Common myeloid progenitor, CD34-positive (primary cell): Measurements from ENCODE around the gene LTA4H.
A peak's percentile ranks its signal among the peaks of the same experiment; 100 is the strongest.

Experiments
- CTCF ChIA-PET: fragments of 350-600 bp; sonication (Branson Sonifier 250); formaldehyde crosslinking; loops from one replicate; lab custom pipeline; 2021; ENCODE audit warnings: antibody characterized with exemption; lab: Charles Lee
- POLR2A ChIA-PET: fragments of 350-600 bp; sonication (Branson Sonifier 250); formaldehyde crosslinking; loops from one replicate; lab custom pipeline; 2021; ENCODE audit warnings: antibody characterized with exemption; lab: Charles Lee
- DNase-seq, 3 donors: peaks; one replicate each; pipeline versions ENCODE4 v3.0.0 to v3.0.0-alpha.2; 2013
- H3K27ac ChIP-seq, 2 experiments: 1 replicate in 1 of 2; 2 replicates in 1 of 2; pipeline ENCODE4 v1.7.0; 2013; ENCODE audit warnings: inconsistent platforms in 2 of 2, low read length in 2 of 2, mild to moderate bottlenecking in 2 of 2, low read depth in 1 of 2, moderate library complexity in 1 of 2; ENCODE audit not compliant: severe bottlenecking in 2 of 2, insufficient read depth in 1 of 2, poor library complexity in 1 of 2
- H3K27me3 ChIP-seq, 5 experiments: replicated peaks in 2 of 5; 1 replicate in 3 of 5; 2 replicates in 2 of 5; pipeline versions ENCODE4 v1.6.1 to v1.7.0; 2013; ENCODE audit warnings: low read length in 4 of 5, mild to moderate bottlenecking in 2 of 5, moderate library complexity in 2 of 5, inconsistent platforms in 1 of 5; ENCODE audit not compliant: insufficient read depth in 5 of 5, control insufficient read depth in 4 of 5
- H3K36me3 ChIP-seq, 4 experiments: 1 replicate in 2 of 4; 2 replicates in 2 of 4; pipeline versions ENCODE4 v1.6.1 to v1.7.0; 2013; ENCODE audit warnings: low read length in 3 of 4, control low read depth in 1 of 4, mild to moderate bottlenecking in 1 of 4; ENCODE audit not compliant: control insufficient read depth in 4 of 4, insufficient read depth in 4 of 4
- H3K4me1 ChIP-seq, 4 experiments: 1 replicate in 3 of 4; 2 replicates in 1 of 4; pipeline versions ENCODE4 v1.6.1 to v1.7.1; 2013; ENCODE audit warnings: low read length in 3 of 4, mild to moderate bottlenecking in 3 of 4, control low read depth in 1 of 4, inconsistent platforms in 1 of 4, moderate library complexity in 1 of 4; ENCODE audit not compliant: control insufficient read depth in 4 of 4, insufficient read depth in 4 of 4; ENCODE audit errors: control extremely low read depth in 1 of 4
- H3K4me3 ChIP-seq, 7 experiments: 1 replicate in 4 of 7; 2 replicates in 3 of 7; pipeline versions ENCODE4 v1.5.1 to v1.7.0; 2013; ENCODE audit warnings: mild to moderate bottlenecking in 7 of 7, low read length in 6 of 7, moderate library complexity in 6 of 7, inconsistent platforms in 2 of 7, low read depth in 2 of 7, control low read depth in 1 of 7; ENCODE audit not compliant: insufficient read depth in 4 of 7, control insufficient read depth in 1 of 7; ENCODE audit errors: extremely low read depth in 1 of 7
- H3K9me3 ChIP-seq, 5 experiments: 1 replicate in 4 of 5; 2 replicates in 1 of 5; pipeline versions ENCODE4 v1.6.1 to v1.7.1; 2013; ENCODE audit warnings: low read length in 4 of 5, mild to moderate bottlenecking in 2 of 5, inconsistent platforms in 1 of 5, low read depth in 1 of 5, moderate library complexity in 1 of 5; ENCODE audit not compliant: control insufficient read depth in 4 of 5, insufficient read depth in 2 of 5; ENCODE audit errors: control extremely low read depth in 1 of 5
- WGBS: methylation state at CpG from one replicate; pipeline ENCODE4 v1.1.5; 2013; ENCODE audit not compliant: insufficient coverage; 5-methylcytosine and 5-hydroxymethylcytosine counted together

Gene LTA4H

DNA sequence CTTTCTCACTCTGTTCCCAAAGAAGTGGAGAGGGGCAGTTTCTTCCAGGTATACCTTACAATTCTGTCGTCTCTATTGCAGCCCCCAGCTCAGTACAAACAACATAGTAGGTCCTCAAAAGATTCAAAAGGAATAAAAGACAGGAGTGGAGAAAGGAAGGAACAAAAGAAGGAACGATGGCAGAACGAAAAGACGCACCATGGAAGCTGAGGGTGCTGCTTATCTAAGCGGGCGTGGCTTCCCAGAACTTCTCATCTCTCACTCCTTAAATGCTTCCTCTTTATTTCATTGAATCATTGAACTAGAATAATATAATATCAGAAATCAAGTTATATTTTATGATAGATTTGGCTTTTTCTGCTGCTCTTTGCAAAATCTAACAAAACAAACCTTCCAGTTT, 13.7 kb upstream of the LTA4H start:
- 80% methylated on average over 1 of the region's 6 CpGs for WGBS

DNA sequence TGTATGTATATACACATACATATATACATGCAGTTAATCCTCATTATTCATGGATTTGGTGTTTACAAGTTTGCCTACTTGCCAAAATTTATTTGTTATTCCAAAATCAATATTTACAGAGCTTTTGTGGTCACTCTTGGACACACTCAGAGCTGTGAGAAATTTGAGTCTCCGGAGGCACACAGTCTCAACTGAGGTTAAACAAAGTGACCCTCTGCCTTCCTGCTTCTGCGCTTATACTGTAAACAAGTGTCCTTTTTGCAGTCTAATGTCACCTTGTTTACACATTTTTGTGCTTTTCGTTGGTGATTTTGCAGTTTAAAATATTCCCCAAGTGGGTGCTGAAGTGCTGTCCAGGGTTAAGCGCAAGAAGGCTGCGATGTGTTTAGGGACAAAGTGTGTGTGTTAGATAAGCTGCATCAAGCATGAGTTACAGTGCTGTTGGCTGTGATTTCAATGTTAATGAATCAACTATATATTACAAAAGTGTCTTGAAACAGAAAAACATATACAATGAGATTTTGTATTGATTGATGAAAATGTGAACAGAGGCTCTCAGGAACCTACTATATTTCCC, 13.1 kb upstream of the LTA4H start:
- peaks cover 10 to 36% (median 23%) of the 10 kb centered on the region in 4 experiments for H3K4me1 ChIP-seq
- peaks cover 0 to 2% (median 0%) of the 10 kb centered on the region in 5 experiments for H3K9me3 ChIP-seq
- no peak for DNase-seq
- ChIA-PET POLR2A (no interaction called here), CTCF (interaction anchor here (1.0 to 1.3 kb wide), 2 partner anchors 84 to 352 kb away, joined by 3 read pairs; partner anchors contain the start of gene CDK17)
- no peaks in the 10 kb centered on the region for H3K27me3 ChIP-seq
- no peaks in the 10 kb centered on the region for H3K36me3 ChIP-seq
- 61% methylated on average over 3 of the region's 5 CpGs for WGBS
- H3K4me3 ChIP-seq = no peak overlapping the region
- H3K27ac ChIP-seq = no peak overlapping the region

More for the DNA sequence above, 13.7 kb upstream of the LTA4H start:
- H3K9me3 ChIP-seq = peaks cover 0 to 2% (median 0%) of the 10 kb centered on the region in 5 experiments
- no peak for DNase-seq
- H3K4me3 ChIP-seq = no peak overlapping the region
- peaks cover 10 to 41% (median 28%) of the 10 kb centered on the region in 4 experiments for H3K4me1 ChIP-seq
- no peak overlapping the region for H3K27ac ChIP-seq
- no peaks in the 10 kb centered on the region for H3K27me3 ChIP-seq
- ChIA-PET POLR2A (no interaction called here), CTCF (interaction anchor here (1.3 kb wide), 1 partner anchor 83 kb away, joined by 3 read pairs; no protein-coding TSS in a partner anchor)
- H3K36me3 ChIP-seq = no peaks in the 10 kb centered on the region

DNA sequence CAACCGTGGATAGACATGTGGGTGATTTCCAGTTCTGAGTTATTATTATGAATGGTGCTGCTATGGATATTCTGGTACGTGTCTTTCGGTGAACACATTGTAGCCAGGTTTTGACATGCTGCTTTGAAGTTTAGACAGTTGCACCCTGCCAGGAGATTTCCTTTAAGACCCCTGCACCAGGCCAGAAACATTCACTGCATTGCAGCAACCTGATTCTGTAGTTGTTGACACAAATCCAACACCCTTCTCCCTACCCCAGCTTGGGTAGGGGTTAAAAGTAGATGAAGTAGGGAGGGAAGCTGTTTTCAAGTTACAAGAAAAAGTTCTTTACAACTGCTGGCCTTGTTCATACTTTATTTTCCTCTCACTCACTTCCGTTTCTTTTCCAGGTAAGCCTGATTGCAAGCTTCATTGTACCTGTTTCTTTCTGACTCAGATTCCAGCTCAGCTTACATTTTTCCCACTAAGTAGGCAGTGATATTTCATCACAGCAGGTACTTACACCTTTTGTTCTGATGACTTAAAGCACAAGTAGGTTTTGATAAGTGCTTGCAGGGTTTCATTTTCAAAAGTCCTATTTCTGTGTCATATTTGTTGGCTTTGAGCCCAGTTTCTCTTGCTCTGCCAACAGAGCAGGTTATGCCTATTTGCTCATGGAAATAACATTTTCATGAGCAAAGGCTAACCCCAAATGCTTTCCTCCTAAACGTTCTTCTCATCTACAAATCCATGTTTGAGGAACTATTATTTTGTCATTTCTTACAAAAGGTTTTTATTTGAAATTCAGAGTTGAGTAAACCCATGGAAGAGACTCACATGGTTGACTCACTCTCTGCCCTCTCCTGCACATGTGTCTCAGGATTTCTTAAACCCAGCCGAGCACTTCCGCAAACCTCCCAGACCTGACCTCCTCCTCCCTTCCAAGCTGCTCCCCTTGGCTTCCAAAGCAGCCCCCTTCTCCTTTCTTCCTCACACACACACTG, 12.1 kb upstream of the LTA4H start:
- POLR2A ChIA-PET = no interaction called here
- H3K27me3 ChIP-seq = no peaks in the 10 kb centered on the region
- H3K4me3 ChIP-seq = peak overlapping the region in 3 of 7 experiments; percentile 30 to 39 (median 33)
- DNase-seq = peak; percentile 62 to 85 (median 82)
- H3K9me3 ChIP-seq = peaks cover 0 to 2% (median 0%) of the 10 kb centered on the region in 5 experiments
- H3K36me3 ChIP-seq = no peaks in the 10 kb centered on the region
- CTCF ChIA-PET = interaction anchor here (1.0 to 1.3 kb wide), 4 partner anchors 10 to 353 kb away, joined by 3 to 4 read pairs (median 4); partner anchors contain the start of gene CDK17
- WGBS = 71% methylated on average over 5 of the region's 7 CpGs
- H3K4me1 ChIP-seq = peaks cover 10 to 35% (median 23%) of the 10 kb centered on the region in 4 experiments
- peak overlapping the region in 1 of 2 experiments; percentile 22 for H3K27ac ChIP-seq

DNA sequence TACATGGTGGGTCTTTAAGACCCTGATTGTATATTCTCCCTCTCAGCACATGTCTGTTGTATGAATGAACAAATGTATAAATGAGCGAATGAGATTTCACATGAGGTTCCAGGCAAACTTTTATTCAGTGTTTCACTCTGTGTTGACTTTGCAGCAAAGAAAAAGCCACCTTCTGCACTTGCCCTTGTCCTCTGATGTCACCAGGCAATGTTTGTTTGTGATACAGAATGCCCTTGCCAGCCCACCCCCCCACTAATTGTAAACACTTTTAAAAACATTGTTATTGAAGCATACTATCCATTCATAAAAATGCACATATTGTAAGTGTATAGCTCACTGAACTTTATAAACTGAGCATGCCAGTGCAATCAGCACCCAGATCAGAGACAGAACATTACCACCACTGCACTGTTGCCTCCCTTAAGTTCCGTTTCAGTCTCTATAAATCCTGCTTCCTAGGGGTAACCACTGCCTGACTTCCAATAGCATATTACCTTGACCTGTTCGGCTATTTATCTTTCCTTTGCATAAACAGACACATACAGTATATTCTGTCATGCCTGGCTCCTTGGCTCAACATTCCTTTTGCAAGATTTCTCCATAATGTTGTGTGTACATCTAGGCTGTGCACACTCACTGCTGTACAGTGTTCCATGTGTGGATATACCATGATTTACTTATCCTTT, 11.3 kb upstream of the LTA4H start:
- Histone ChIP-seq H3K27ac (no peak overlapping the region), H3K4me3 (no peak overlapping the region), H3K9me3 (peaks cover 0 to 2% (median 0%) of the 10 kb centered on the region in 5 experiments), H3K4me1 (peaks cover 10 to 35% (median 23%) of the 10 kb centered on the region in 4 experiments), H3K36me3 (no peaks in the 10 kb centered on the region), H3K27me3 (no peaks in the 10 kb centered on the region)
- DNase-seq = no peak
- CTCF ChIA-PET = interaction anchor here (1.1 to 1.2 kb wide), 2 partner anchors 10 kb away, joined by 4 read pairs; no protein-coding TSS in a partner anchor
- 84% methylated on average over 3 of the region's 3 CpGs for WGBS
- POLR2A ChIA-PET = no interaction called here

DNA sequence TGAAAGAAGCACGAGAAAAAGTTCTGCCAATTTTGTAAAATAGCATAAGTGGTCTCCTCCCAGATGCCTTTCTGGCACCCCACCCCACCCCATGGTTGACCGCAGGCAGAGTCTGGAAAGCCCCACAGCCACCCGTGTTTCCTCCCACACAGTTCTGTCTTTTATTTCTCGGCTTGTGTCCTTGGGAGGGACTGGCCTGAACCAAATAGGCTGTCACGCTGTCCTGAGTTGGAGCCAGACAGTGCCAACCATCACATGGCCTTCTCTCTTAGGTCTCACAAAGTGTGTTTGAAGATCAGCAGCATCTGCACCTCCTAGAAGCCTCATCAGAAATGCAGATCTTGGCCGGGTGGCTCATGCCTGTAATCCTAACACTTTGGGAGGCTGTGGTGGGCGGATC, 10.2 kb upstream of the LTA4H start:
- 85% methylated on average over 6 of the region's 7 CpGs for WGBS
- no peaks in the 10 kb centered on the region for H3K27me3 ChIP-seq
- H3K4me3 ChIP-seq = no peak overlapping the region
- DNase-seq = no peak
- H3K36me3 ChIP-seq = no peaks in the 10 kb centered on the region
- H3K4me1 ChIP-seq = peaks cover 10 to 38% (median 23%) of the 10 kb centered on the region in 4 experiments
- CTCF ChIA-PET = interaction anchor here (1.6 to 2.0 kb wide), 2 partner anchors 12 to 16 kb away, joined by 5 read pairs; no protein-coding TSS in a partner anchor
- POLR2A ChIA-PET = no interaction called here
- no peaks in the 10 kb centered on the region for H3K9me3 ChIP-seq
- no peak overlapping the region for H3K27ac ChIP-seq

DNA sequence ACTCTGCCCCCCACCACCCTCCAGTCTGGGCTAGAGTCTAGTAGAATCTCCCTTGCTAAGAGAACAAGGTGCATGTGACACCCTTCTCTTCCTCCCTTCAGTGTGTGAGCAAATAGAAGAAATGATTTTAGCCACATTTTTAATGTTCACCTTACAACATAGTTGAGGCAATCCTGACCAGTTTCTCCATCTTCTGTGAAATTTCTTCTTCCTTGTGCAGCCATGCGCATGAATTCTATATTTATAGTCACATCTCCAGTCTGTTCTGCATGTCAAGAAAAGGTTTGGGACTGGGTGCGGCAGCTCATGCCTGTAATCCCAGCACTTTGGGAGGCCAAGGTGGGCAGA, 9.5 kb upstream of the LTA4H start:
- POLR2A ChIA-PET = no interaction called here

More for the DNA sequence above, 9.5 kb upstream of the LTA4H start:
- CTCF ChIA-PET = interaction anchor here (1.6 to 2.0 kb wide), 2 partner anchors 12 to 17 kb away, joined by 5 read pairs; no protein-coding TSS in a partner anchor
- Histone ChIP-seq H3K4me3 (no peak overlapping the region), H3K9me3 (no peaks in the 10 kb centered on the region), H3K27ac (no peak overlapping the region), H3K4me1 (peaks cover 10 to 38% (median 23%) of the 10 kb centered on the region in 4 experiments), H3K36me3 (no peaks in the 10 kb centered on the region), H3K27me3 (no peaks in the 10 kb centered on the region)
- 97% methylated on average over 2 of the region's 2 CpGs for WGBS
- DNase-seq = no peak
